A549 treated with RU486 at 1 μM for 4 hours (cell line): ENCODE results near the gene KRTAP9-3. TPM values are rescaled to one million over a fixed set of nuclear protein-coding genes. Genes with fewer than 3 reads are reported as not detected.

Experiments
- total RNA-seq: library from RNA; stranded (reverse); fragments of 200-300 nt; extraction: Qiagen RNA extraction; gene quantifications from 5 replicates; pipeline ENCODE4 v1.2.3, GENCODE V29; 2022; ENCODE audit warnings: low read depth

KRTAP9-3 gene
- not detected in 5 replicates for total RNA-seq

DNA sequence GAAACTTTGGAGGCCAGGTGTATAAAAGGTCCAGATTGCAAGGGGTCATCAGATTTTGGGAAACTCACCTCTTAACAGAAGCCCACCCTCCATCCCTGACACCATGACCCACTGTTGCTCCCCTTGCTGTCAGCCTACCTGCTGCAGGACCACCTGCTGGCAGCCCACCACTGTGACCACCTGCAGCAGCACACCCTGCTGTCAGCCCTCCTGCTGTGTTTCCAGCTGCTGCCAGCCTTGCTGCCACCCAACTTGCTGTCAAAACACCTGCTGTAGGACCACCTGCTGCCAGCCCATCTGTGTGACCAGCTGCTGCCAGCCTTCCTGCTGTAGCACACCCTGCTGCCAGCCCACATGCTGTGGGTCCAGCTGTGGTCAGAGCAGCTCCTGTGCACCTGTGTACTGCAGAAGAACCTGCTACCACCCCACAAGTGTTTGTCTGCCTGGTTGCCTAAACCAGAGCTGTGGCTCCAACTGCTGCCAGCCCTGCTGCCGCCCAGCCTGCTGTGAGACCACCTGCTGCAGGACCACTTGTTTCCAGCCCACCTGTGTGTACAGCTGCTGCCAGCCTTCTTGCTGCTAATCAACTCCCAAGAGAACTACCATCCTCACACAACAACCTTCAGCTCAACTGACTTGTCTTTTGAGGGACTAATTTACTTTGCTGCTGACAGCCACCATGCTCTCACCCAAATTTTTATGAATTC, at the start of gene KRTAP9-3:
KRTAP9-3 (plus strand) TSS at position 51 of the 707 bp plus-strand sequence; CDS start at position 104, 53 bp downstream.

DNA sequence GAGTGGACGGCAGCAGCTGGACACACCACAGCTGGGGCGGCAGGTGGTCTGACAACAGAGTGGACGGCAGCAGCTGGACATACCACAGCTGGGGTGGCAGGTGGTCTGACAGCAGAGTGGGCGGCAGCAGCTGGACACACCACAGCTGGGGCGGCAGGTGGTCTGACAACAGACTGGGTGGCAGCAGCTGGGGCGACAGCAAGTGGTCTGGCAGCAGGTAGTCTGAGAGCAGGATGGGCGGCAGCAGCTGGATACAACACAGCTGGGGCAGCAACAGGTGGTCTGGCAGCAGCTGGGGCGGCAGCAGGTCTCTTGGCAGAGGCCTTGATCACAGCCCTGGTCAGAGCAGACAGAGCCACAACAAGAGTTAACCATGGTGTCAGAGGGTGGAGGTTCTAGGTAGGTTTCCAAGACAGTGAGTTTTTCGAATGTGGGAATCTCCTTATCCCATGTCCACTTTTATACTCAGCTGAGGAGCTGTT, 47.7 kb upstream of the KRTAP9-3 start, which contains the start of gene KRTAP4-1:
KRTAP4-1 (minus strand) TSS at position 432 of the 482 bp plus-strand sequence; CDS start at position 375, 57 bp downstream.

GRCh38 chr17:41189837-41190318, 42.4 kb upstream of the KRTAP9-3 start, which contains the start of gene KRTAP9-1:
KRTAP9-1 (plus strand) TSS chr17:41189887; CDS start chr17:41189887, 0 bp downstream.

GRCh38 chr17:41226598-41227095, 5.6 kb upstream of the KRTAP9-3 start, which contains the start of gene KRTAP9-2:
KRTAP9-2 (plus strand) TSS chr17:41226648; CDS start chr17:41226655, 7 bp downstream.

DNA sequence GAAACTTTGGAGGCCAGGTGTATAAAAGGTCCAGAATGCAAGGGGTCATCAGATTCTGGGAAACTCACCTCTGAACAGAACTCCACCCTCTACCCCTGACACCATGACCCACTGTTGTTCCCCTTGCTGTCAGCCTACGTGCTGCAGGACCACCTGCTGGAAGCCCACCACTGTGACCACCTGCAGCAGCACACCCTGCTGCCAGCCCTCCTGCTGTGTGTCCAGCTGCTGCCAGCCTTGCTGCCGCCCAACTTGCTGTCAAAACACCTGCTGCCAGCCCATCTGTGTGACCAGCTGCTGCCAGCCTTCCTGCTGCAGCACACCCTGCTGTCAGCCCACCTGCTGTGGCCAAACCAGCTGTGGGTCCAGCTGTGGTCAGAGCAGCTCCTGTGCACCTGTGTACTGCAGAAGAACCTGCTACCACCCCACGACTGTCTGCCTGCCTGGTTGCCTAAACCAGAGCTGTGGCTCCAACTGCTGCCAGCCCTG, 5.7 kb downstream of the KRTAP9-3 start, which contains the start of gene KRTAP9-8:
KRTAP9-8 (plus strand) TSS at position 51 of the 489 bp plus-strand sequence; CDS start at position 104, 53 bp downstream.

GRCh38 chr17:41249637-41250240, 17.5 kb downstream of the KRTAP9-3 start, which contains the start of gene KRTAP9-4:
KRTAP9-4 (plus strand) TSS chr17:41249687; CDS start chr17:41249721, 34 bp downstream.

DNA sequence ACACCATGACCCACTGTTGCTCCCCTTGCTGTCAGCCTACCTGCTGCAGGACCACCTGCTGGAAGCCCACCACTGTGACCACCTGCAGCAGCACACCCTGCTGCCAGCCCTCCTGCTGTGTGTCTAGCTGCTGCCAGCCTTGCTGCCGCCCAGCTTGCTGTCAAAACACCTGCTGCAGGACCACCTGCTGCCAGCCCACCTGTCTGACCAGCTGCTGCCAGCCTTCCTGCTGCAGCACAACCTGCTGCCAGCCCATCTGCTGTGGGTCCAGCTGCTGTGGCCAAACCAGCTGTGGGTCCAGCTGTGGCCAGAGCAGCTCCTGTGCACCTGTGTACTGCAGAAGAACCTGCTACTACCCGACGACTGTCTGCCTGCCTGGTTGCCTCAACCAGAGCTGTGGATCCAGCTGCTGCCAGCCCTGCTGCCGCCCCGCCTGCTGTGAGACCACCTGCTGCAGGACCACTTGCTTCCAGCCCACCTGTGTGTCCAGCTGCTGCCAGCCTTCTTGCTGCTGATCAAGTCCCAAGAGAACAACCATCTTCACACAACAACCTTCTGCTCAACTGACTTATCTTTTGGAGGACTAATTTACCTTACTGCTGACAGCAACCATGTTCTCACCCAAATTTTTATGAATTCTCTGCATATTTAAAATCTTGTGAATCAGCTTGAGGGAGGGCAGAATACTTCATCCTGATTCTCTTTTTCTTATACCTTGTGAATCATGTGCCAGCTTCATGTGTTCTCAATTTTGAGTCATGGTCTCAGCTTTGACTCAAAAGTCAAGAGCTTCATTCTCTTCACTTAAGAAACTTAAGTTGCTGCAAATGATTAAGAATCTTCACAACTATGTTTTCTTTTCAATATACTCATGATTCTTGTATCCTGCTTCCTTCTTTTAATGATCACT, 23.4 kb downstream of the KRTAP9-3 start, which contains the start of gene KRTAP9-9:
KRTAP9-9 (plus strand) TSS at position 4 of the 910 bp plus-strand sequence.

DNA sequence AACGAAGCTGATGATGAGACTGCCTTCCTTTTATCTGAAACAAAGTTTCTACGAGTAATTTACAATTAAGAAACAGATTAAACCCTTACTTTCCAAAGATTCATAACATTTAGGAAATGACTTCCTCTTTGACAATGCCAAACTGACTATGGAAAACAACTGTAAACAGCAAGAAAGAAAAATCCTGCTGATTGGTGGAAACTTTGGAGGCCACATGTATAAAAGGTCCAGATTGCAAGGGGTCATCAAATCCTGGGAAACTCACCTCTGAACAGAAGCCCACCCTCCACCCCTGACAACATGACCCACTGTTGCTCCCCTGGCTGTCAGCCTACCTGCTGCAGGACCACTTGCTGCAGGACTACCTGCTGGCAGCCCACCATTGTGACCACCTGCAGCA, 32.8 kb downstream of the KRTAP9-3 start, which contains the start of gene KRTAP9-6:
KRTAP9-6 (plus strand) TSS at position 301 of the 400 bp plus-strand sequence; CDS start at position 301, 0 bp downstream.

GRCh38 chr17:41275648-41276190, 43.5 kb downstream of the KRTAP9-3 start, which contains the start of gene KRTAP9-7:
KRTAP9-7 (plus strand) TSS chr17:41275698; CDS start chr17:41275698, 0 bp downstream.

Other genes starting within 250 kb of the KRTAP9-3 start
- gene KRT40, start 248.1 kb upstream of the KRTAP9-3 start, total RNA-seq: not detected in 5 replicates
- not detected in 5 replicates for gene KRTAP3-3, start 238.3 kb upstream of the KRTAP9-3 start, total RNA-seq
- gene KRTAP3-2, start 232.5 kb upstream of the KRTAP9-3 start, total RNA-seq: 0.36 to 0.50 TPM (median 0.42 TPM) in 3 of 5 replicates, not detected in the others
- gene KRTAP3-1, start 223.3 kb upstream of the KRTAP9-3 start, total RNA-seq: not detected in 5 replicates
- not detected in 5 replicates for gene KRTAP1-5, start 205.2 kb upstream of the KRTAP9-3 start, total RNA-seq
- not detected in 5 replicates for gene KRTAP1-4, start 202.3 kb upstream of the KRTAP9-3 start, total RNA-seq
- gene KRTAP1-3, start 197.6 kb upstream of the KRTAP9-3 start, total RNA-seq: not detected in 5 replicates
- not detected in 5 replicates for gene KRTAP1-1, start 191.0 kb upstream of the KRTAP9-3 start, total RNA-seq
- gene KRTAP2-1, start 185.1 kb upstream of the KRTAP9-3 start, total RNA-seq: not detected in 5 replicates
- gene KRTAP2-2, start 177.2 kb upstream of the KRTAP9-3 start, total RNA-seq: not detected in 5 replicates
- not detected in 5 replicates for gene KRTAP2-3, start 172.3 kb upstream of the KRTAP9-3 start, total RNA-seq
- gene KRTAP2-4, start 166.6 kb upstream of the KRTAP9-3 start, total RNA-seq: not detected in 5 replicates
- gene KRTAP4-7, start 148.3 kb upstream of the KRTAP9-3 start, total RNA-seq: not detected in 5 replicates
- 0.08 TPM in 1 of 5 replicates, not detected in the others for gene KRTAP4-8, start 134.3 kb upstream of the KRTAP9-3 start, total RNA-seq
- not detected in 5 replicates for gene KRTAP4-16, start 130.2 kb upstream of the KRTAP9-3 start, total RNA-seq
- not detected in 5 replicates for gene KRTAP4-9, start 127.1 kb upstream of the KRTAP9-3 start, total RNA-seq
- not detected in 5 replicates for gene KRTAP4-11, start 114.1 kb upstream of the KRTAP9-3 start, total RNA-seq
- not detected in 5 replicates for gene KRTAP4-12, start 108.3 kb upstream of the KRTAP9-3 start, total RNA-seq
- gene KRTAP4-6, start 91.9 kb upstream of the KRTAP9-3 start, total RNA-seq: not detected in 5 replicates
- not detected in 5 replicates for gene KRTAP4-5, start 82.6 kb upstream of the KRTAP9-3 start, total RNA-seq
- gene KRTAP4-4, start 71.7 kb upstream of the KRTAP9-3 start, total RNA-seq: not detected in 5 replicates
- gene KRTAP4-3, start 64.2 kb upstream of the KRTAP9-3 start, total RNA-seq: not detected in 5 replicates
- gene KRTAP4-2, start 54.2 kb upstream of the KRTAP9-3 start, total RNA-seq: not detected in 5 replicates
- gene KRTAP4-1, start 47.5 kb upstream of the KRTAP9-3 start, total RNA-seq: 0.17 to 0.25 TPM (median 0.24 TPM) in 4 of 5 replicates, not detected in the other
- not detected in 5 replicates for gene KRTAP9-1, start 42.6 kb upstream of the KRTAP9-3 start, total RNA-seq
- not detected in 5 replicates for gene KRTAP9-2, start 5.8 kb upstream of the KRTAP9-3 start, total RNA-seq
- gene KRTAP9-8, start 5.5 kb downstream of the KRTAP9-3 start, total RNA-seq: not detected in 5 replicates
- not detected in 5 replicates for gene KRTAP9-4, start 17.2 kb downstream of the KRTAP9-3 start, total RNA-seq
- gene KRTAP9-9, start 22.9 kb downstream of the KRTAP9-3 start, total RNA-seq: not detected in 5 replicates
- gene KRTAP9-6, start 32.9 kb downstream of the KRTAP9-3 start, total RNA-seq: not detected in 5 replicates
- not detected in 5 replicates for gene KRTAP9-7, start 43.2 kb downstream of the KRTAP9-3 start, total RNA-seq
- gene KRTAP29-1, start 70.4 kb downstream of the KRTAP9-3 start, total RNA-seq: not detected in 5 replicates
- gene KRTAP16-1, start 76.9 kb downstream of the KRTAP9-3 start, total RNA-seq: not detected in 5 replicates
- not detected in 5 replicates for gene KRTAP17-1, start 83.3 kb downstream of the KRTAP9-3 start, total RNA-seq
- gene KRT33A, start 118.4 kb downstream of the KRTAP9-3 start, total RNA-seq: not detected in 5 replicates
- gene KRT33B, start 137.4 kb downstream of the KRTAP9-3 start, total RNA-seq: 0.06 to 0.16 TPM (median 0.15 TPM) in 3 of 5 replicates, not detected in the others
- 0.25 to 0.43 TPM (median 0.30 TPM) in 5 replicates for gene KRT34, start 149.9 kb downstream of the KRTAP9-3 start, total RNA-seq
- gene KRT31, start 165.2 kb downstream of the KRTAP9-3 start, total RNA-seq: not detected in 5 replicates
- gene KRT37, start 192.1 kb downstream of the KRTAP9-3 start, total RNA-seq: not detected in 5 replicates
- gene KRT38, start 208.5 kb downstream of the KRTAP9-3 start, total RNA-seq: not detected in 5 replicates
- gene KRT32, start 234.9 kb downstream of the KRTAP9-3 start, total RNA-seq: not detected in 5 replicates
- not detected in 5 replicates for gene KRT35, start 248.7 kb downstream of the KRTAP9-3 start, total RNA-seq